HG03571 (cell line): ENCODE measurements around the gene FER.

Source experiments
- ATAC-seq: cut with Tn5 transposase; IDR thresholded peaks from one replicate; pipeline ENCODE4 v1.9.1; 2021; ENCODE audit not compliant: unreplicated experiment

Gene FER

DNA sequence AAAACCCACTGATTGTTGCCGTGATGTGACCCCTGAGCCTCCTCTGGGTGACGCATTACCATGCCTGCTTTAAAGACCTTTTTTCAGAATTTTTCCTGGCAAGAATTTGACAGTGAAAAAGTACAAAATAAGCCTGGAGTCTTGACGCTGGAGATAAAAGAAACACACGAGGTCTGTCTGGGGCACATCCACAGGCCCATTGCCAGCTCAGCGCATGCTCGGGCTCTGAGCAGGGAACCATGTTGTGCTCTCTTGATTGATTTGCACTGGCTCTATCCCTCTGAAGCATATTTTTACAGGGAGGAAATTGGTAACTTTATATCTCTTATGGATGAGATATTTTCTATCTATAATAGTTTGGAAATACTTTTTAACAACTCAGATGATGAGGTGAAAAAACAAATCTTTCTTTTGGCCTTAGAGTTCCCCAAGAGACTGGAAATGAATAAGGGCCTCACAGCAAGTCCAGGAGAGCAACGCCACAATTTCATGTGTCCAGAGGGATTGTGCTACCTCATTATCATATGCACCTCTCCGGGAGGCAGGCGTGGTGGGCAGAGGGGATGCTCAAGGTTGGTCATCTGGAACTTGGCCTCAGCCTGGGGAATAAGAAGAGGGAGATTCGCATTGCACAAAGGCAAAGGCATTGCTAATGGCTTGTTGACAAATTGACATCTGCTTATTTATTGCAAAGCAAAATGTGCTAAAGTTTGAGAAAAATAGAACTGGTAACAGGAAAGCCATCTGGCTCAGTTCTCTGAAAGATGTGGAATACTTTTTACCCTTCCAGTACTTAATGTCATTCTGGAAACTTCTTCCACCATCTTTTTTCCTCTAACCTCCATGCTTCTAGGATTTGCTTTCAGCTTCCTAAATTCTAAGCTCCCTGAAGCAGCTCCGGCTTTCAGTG lies 478.3 kb downstream of the FER start:
- ATAC-seq, result no peak

DNA sequence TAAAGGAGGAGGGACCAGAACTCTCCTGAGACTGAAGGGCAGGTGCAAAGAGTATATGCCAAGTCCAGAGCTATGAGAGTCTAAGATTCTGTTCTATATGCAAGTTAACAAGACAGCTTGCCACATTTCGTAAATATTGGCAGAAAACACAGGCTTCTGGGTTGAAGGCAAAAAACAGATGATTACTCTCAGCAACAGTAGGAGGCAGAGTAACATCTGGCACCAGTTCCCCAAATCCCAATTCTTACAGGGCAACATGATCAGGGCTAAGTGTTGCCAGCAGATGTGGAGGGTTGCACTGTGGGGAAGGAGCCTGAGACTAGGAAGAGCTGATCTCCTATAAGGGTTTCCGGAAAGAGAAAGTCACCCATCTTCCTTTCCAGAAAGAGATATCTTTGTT lies 482.7 kb downstream of the FER start:
- ATAC-seq, result no peak

DNA sequence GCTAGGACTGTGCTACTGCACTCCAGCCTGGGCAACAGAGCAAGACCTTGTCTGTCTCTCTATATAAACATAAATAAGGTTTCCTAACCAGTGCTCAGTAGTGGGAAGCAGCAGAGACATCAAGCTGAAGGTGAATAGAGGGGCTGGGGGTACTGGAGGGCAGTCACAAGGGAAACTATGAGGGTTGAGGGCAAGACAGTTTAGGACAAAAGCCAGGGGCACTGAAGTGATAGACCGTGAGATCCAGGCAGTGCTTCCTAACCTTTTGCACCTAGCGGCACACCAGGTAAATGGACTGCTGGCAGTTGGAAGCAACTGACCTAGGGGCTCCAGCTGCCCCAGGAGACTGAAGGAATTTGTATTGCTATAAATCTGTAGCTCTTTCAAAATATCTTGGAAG lies 483.6 kb downstream of the FER start:
- no peak for ATAC-seq

DNA sequence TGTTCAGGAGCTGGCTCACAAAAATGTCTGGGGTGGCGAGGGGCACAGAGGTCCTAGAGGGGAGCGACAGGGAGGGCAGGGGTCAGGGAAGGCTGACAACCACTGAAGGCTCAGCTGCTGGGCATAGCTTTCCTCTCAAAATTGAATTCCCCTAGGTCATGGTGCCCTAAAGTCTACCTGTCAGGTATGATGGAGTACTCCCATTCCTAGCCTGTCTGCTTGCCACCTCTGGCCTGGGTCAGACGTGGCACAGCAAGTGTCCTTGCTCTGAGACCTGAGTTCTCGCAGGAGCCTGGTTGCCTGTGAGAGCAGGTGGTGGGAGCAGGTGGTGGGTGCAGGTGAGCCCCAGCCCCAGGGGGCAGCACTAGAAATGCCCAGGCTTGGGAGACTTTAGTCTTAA lies 486.7 kb downstream of the FER start:
- no peak for ATAC-seq

DNA sequence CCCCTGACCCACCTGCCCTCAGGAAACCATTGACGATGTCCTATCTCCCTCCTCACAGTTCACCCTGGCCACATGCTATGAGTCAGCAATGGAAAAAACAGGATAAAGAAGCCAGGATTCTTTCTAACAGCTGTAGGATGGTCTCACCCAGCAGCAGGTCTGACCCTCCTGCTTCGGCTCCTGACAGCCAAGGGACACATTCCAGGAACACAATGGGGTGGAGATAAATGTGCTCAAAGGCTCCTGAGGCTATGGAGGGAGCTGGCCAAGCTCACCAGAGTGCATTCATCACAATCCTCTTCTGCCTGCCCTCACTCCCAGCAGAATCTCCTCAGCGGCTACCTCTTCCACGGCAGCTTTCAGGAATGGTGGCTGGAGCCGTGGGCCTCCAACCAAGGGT lies 491.8 kb downstream of the FER start:
- ATAC-seq, result no peak

DNA sequence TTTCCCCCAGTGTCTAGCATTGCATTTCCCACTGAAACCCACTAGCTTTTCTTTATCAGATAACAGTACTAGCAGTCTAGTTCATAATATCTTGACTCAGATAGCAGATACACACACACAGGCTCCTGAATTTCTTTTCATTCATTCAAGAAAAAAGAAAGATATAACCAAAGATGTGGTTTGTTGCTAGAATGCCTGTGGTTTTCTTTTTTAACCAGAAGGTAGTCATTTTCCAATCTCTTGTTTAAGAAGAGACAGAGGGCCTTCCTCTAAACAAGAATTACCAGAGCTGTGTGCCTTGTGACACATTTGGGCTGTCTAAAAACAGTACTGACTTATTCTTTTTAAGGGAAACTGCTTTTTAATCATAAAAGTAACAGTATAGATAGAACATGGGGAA lies 494.8 kb downstream of the FER start:
- no peak for ATAC-seq

DNA sequence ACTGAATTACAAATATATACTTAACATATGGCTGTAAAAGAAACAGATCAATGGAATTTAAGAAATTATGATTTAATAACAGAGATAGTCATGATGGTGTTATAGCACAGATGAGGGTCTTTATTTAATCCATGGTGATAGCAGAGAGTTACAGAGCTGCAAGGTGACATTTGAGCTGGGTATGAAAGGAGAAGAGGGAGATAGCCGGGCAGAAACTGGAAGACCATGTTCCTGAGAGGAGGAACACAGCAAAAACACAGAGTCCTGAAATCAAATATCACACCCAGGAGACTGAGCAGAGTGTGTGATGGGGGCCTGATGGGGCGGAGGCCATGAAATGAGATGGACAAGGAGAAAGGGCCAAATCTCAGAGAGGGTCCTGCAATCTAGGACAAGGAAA lies 498.7 kb downstream of the FER start:
- no peak for ATAC-seq
